Measurements from ENCODE around the gene PBX1.

- no peak for TF ChIP-seq ZNF785 (tag by site-specific recombination; IDR thresholded peaks at IDR 0.05)
- no peak for TF ChIP-seq PBX3 (CRISPR knock-in tag; IDR thresholded peaks at IDR 0.05)
- TF ChIP-seq CTCF (tag by site-specific recombination; IDR thresholded peaks at IDR 0.05) = no peak
- no peak for TF ChIP-seq ZBTB21 (tag by site-specific recombination; IDR thresholded peaks at IDR 0.05)
- TF ChIP-seq ZNF510 (tag by site-specific recombination; IDR thresholded peaks at IDR 0.05; ENCODE audit: insufficient replicate concordance) = no peak
- no peak for TF ChIP-seq ZNF670 (tag by site-specific recombination; IDR thresholded peaks at IDR 0.05; ENCODE audit: low read depth)
- no peak for TF ChIP-seq KLF9 (tag by site-specific recombination; IDR thresholded peaks at IDR 0.05; ENCODE audit: low read depth)
- no peak for TF ChIP-seq ZFP69B (tag by site-specific recombination; IDR thresholded peaks at IDR 0.05)
- TF ChIP-seq ZBTB11 (tag by site-specific recombination; conservative IDR thresholded peaks at IDR 0.05; ENCODE audit: low read depth) = no peak
These were observed 223.0 kb downstream of the PBX1 start for GRCh38 chr1:164781972-164782371.
